ENCODE results near the gene KRTAP4-11. TPM values are rescaled to one million over a fixed set of nuclear protein-coding genes. Genes with fewer than 3 reads are reported as not detected.
"Not testable (repeated sequence)": the region's sequence is repeated elsewhere in the genome, so short reads cannot be mapped to it uniquely, and the experiment has no call there.

Gene KRTAP4-11
- total and polyA plus RNA-seq, 2 of the 8 experiments (the other 6 are each of a cell fraction or from before 2014, with no cell fraction given) = not detected

DNA sequence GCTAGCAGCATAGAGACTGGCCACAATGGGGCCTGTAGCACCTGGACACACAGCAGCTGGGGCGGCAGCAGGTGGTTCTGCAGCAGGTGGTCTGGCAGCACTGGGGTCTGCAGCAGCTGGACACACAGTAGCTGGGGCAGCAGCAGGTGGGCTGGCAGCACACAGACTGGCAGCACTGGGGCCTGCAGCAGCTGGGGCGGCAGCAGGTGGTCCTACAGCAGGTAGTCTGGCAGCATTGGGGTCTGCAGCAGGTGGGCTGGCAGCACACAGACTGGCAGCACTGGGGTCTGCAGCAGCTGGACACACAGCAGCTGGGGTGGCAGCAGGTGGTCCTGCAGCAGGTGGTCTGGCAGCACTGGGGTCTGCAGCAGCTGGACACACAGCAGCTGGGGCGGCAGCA is 42.0 kb upstream of the KRTAP4-11 start:
- POLR2A ChIA-PET (ENCODE audit: partially characterized antibody); H2BK120ac ChIP-seq (replicated peaks; ENCODE audit: low read depth, low read length); H2AK5ac ChIP-seq (ENCODE audit: low read depth, low read length); H3K23ac ChIP-seq (ENCODE audit: insufficient read length); H2BK12ac ChIP-seq (ENCODE audit: low read depth, low read length); H3K9ac ChIP-seq (replicated peaks in 1 of 4; ENCODE audit: extremely low read depth in 1 of 4, low read depth in 3 of 4, low read length in 3 of 4); H4K5ac ChIP-seq (ENCODE audit: insufficient read length, low read depth, low read length); H3K27ac ChIP-seq (ENCODE audit: low read depth, low read length); H3K9me3 ChIP-seq (ENCODE audit: insufficient read depth in 2 of 2, low read depth in 1 of 2, low read length in 1 of 2); H3K79me2 ChIP-seq (ENCODE audit: control insufficient read depth in 1 of 2, insufficient read depth in 2 of 2, low read length in 2 of 2); H4K91ac ChIP-seq (replicated peaks; ENCODE audit: insufficient read length, low read length); H3K56ac ChIP-seq (replicated peaks; ENCODE audit: insufficient read length, low read depth, low read length); FAIRE-seq; DNase-seq (ENCODE audit: low read depth in 1 of 2, low spot score in 2 of 2); H3K4me2 ChIP-seq (ENCODE audit: insufficient read depth in 1 of 2, low read depth in 2 of 2, low read length in 2 of 2); H3K4ac ChIP-seq (replicated peaks; ENCODE audit: insufficient read length, low read depth, low read length); H3K79me1 ChIP-seq (ENCODE audit: low read depth, low read length); H3K23me2 ChIP-seq (ENCODE audit: low read depth, low read length); H3K27me3 ChIP-seq (replicated peaks in 1 of 4; ENCODE audit: control insufficient read depth in 3 of 4, extremely low read depth in 1 of 4, insufficient read depth in 3 of 4, low read length in 3 of 4); H4K20me1 ChIP-seq (replicated peaks in 1 of 2; ENCODE audit: control insufficient read depth in 1 of 2, insufficient read depth in 2 of 2, low read length in 2 of 2); H2BK20ac ChIP-seq (ENCODE audit: low read length); H3K14ac ChIP-seq (ENCODE audit: insufficient read length); H3K4me1 ChIP-seq (replicated peaks in 1 of 4; ENCODE audit: control insufficient read depth in 3 of 4, insufficient read depth in 4 of 4, low read length in 3 of 4); H2BK5ac ChIP-seq (ENCODE audit: low read depth, low read length); H4K8ac ChIP-seq (ENCODE audit: extremely low read depth, insufficient read depth, low read length); H2BK15ac ChIP-seq (ENCODE audit: low read length); H3K36me3 ChIP-seq (ENCODE audit: control insufficient read depth in 2 of 4, insufficient read depth in 4 of 4, low read length in 3 of 4); H2AFZ ChIP-seq (ENCODE audit: low read length); H3K4me3 ChIP-seq (ENCODE audit: extremely low read depth in 1 of 4, insufficient read depth in 2 of 4, low read depth in 3 of 4, low read length in 4 of 4); H3K18ac ChIP-seq (ENCODE audit: extremely low read depth, low read length): not testable (repeated sequence)
- CTCF ChIA-PET (ENCODE audit: partially characterized antibody) = interaction anchor here (1.2 kb wide), 1 partner anchor 29 kb away, joined by 3 read pairs; no protein-coding TSS in a partner anchor
- WGBS, 2 experiments (ENCODE audit: extremely low coverage in 1 of 2, insufficient coverage in 1 of 2, insufficient read length in 1 of 2, insufficient replicate concordance in 2 of 2, low coverage in 1 of 2, low lambda C conversion rate in 2 of 2, missing lambda C conversion rate in 1 of 2) = 94% methylated on average over 3 of the region's 3 CpGs; no CpG with 5 or more reads in 1 of the 2 experiments
